PFSK-1 (cell line): ENCODE results near the gene SPG7.

Experiments used
- FOXP2 ChIP-seq: optimal IDR thresholded peaks from 2 replicates; pipeline ENCODE3; 2011; ENCODE audit warnings: borderline replicate concordance, control low read depth, inconsistent platforms; ENCODE audit not compliant: insufficient read depth; ENCODE audit errors: extremely low read length, extremely low read depth
- POLR2AphosphoS5 ChIP-seq: IDR thresholded peaks from 2 replicates; pipeline ENCODE4 v1.6.1; 2012; ENCODE audit warnings: low read depth, mild to moderate bottlenecking, control low read depth, low read length, moderate library complexity
- SIN3A ChIP-seq: IDR thresholded peaks from 2 replicates; pipeline ENCODE4 v1.6.1; 2012; ENCODE audit warnings: mild to moderate bottlenecking, low read length, moderate library complexity, borderline replicate concordance; ENCODE audit not compliant: insufficient read depth
- TAF1 ChIP-seq: IDR thresholded peaks from 2 replicates; pipeline ENCODE4 v1.6.1; 2012; ENCODE audit warnings: low read length, control low read depth, borderline replicate concordance; ENCODE audit not compliant: insufficient read depth
- TF ChIP-seq, protein P1 (sequence below), 2 experiments: IDR thresholded peaks; 2 replicates each; pipeline versions ENCODE4 v1.6.1 to v1.8.0; 2011 to 2012; ENCODE audit warnings: low read depth in 2 of 2, low read length in 2 of 2, control low read depth in 1 of 2, inconsistent platforms in 1 of 2, mild to moderate bottlenecking in 1 of 2, moderate library complexity in 1 of 2; ENCODE audit not compliant: insufficient read depth in 1 of 2

SPG7 gene

DNA sequence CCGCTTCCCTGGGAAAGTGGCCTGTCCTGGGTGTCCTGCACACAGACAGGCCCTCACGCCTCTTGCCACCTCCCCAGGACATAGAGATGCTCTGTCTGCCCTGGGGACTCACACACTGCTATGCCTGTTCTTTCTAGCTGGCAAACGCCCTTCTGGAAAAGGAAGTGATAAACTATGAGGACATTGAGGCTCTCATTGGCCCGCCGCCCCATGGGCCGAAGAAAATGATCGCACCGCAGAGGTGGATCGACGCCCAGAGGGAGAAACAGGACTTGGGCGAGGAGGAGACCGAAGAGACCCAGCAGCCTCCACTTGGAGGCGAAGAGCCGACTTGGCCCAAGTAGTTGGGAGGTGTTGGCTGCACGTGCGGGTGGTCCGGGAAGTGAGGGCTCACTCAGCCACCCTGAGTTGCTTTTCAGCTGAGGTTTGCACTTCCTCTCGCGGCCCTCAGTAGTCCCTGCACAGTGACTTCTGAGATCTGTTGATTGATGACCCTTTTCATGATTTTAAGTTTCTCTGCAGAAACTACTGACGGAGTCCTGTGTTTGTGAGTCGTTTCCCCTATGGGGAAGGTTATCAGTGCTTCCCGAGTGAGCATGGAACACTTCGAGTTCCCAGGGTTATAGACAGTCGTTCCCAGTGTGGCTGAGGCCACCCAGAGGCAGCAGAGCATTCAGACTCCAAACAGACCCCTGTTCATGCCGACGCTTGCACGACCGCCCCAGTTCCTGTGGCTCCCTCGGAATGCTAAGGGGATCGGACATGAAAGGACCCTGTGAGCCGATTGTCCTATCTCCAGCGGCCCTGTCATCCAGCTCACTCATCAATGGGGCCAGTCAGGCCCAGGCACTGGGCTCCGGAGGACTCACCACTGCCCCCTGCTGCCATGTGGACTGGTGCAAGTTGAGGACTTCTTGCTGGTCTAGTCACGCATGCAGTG lies 48.8 kb downstream of the SPG7 start:
- TF ChIP-seq POLR2AphosphoS5: no peak
- no peak for TF ChIP-seq SIN3A
- no peak for TF ChIP-seq TAF1
- TF ChIP-seq, protein P1, sequence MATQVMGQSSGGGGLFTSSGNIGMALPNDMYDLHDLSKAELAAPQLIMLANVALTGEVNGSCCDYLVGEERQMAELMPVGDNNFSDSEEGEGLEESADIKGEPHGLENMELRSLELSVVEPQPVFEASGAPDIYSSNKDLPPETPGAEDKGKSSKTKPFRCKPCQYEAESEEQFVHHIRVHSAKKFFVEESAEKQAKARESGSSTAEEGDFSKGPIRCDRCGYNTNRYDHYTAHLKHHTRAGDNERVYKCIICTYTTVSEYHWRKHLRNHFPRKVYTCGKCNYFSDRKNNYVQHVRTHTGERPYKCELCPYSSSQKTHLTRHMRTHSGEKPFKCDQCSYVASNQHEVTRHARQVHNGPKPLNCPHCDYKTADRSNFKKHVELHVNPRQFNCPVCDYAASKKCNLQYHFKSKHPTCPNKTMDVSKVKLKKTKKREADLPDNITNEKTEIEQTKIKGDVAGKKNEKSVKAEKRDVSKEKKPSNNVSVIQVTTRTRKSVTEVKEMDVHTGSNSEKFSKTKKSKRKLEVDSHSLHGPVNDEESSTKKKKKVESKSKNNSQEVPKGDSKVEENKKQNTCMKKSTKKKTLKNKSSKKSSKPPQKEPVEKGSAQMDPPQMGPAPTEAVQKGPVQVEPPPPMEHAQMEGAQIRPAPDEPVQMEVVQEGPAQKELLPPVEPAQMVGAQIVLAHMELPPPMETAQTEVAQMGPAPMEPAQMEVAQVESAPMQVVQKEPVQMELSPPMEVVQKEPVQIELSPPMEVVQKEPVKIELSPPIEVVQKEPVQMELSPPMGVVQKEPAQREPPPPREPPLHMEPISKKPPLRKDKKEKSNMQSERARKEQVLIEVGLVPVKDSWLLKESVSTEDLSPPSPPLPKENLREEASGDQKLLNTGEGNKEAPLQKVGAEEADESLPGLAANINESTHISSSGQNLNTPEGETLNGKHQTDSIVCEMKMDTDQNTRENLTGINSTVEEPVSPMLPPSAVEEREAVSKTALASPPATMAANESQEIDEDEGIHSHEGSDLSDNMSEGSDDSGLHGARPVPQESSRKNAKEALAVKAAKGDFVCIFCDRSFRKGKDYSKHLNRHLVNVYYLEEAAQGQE (IDR thresholded peaks at IDR 0.05; ENCODE audit: insufficient read depth in 1 of 2, low read depth in 2 of 2, low read length in 2 of 2): no peak
- no peak for TF ChIP-seq FOXP2

DNA sequence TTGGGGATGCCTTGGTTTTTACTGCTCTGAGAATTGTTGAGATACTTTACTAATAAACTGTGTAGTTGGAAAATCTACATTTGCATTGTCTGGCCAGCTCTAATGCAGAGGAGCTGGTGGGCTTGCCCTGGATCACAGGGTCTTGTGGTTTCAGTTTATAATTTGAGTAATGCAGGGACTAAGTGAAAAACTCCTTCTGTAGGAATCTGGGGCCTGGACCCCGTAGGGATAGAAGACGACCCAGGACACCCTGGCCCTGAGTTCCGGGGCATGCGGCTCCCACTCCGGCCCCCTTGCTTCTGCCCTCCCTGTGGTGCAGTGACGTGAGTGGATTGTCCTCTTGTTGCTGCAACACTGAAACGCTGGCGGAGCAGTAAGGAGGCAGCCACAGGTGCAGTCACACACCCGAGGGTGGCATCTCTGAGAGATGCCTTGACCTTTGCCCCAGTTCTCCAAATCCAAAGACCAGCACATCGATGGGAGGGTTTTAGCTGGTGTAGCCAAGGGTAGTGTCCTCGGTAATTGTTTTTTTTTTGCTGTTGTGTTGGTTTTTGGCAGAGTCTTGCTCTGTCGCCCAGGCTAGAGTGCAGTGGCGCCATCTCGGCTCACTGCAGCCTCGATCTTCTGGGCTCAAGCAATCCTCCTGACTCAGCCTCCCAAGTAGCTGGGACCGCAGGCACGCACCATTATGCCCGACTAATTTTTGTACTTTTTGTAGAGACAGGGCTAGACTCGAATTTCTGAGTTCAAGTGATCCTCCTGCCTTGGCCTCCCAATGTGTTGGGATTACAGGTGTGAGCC lies 49.7 kb downstream of the SPG7 start:
- no peak for TF ChIP-seq SIN3A
- no peak for TF ChIP-seq POLR2AphosphoS5

DNA sequence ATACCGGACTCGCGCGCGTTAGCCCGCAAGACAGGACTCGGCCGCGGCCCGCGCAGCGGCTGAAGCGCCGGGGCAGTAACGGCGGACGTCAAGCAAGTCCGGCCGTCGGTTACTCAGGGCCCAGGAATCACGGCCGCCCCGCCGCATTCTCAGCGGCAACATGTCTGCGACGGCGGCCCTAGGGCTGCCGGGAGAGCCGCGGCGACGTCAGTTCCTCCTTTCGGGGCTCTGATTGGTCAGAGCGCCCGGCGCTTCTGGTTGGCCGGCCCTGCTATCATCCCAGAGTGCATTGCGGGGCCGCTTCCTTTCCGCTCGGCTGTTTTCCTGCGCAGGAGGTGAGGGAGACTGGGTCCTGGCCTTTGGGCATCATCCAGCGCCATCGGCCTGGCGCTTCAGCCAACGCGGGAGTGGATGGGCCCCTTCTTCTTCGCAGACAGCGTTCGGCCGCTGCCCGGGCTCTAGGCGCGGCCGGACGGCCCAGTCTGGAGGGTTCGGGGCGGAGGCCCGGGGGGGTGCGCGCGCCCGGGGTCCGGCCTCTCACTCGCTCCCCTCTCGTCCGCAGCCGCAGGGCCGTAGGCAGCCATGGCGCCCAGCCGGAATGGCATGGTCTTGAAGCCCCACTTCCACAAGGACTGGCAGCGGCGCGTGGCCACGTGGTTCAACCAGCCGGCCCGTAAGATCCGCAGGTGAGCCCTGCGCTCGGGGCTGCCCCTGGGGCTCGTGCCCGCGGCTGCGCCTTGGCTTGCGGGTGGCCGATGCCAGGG lies 52.4 kb downstream of the SPG7 start, which contains the start of gene RPL13:
Gene RPL13, plus strand, starts transcription at position 305 of the 764 bp plus-strand sequence. Its CDS starts 278 bp downstream, at position 583.
- peak; percentile 98 for TF ChIP-seq POLR2AphosphoS5
- TF ChIP-seq, protein P1 (IDR thresholded peaks at IDR 0.05; ENCODE audit: insufficient read depth in 1 of 2, low read depth in 2 of 2, low read length in 2 of 2): peak; percentile 38 to 55; a peak in 1 of 4 replicates
- peak; percentile 26 for TF ChIP-seq FOXP2
- 0 out of 2 replicates have a peak, but pooled peaks have one; percentile 71 for TF ChIP-seq SIN3A
- peak; percentile 99 for TF ChIP-seq TAF1

DNA sequence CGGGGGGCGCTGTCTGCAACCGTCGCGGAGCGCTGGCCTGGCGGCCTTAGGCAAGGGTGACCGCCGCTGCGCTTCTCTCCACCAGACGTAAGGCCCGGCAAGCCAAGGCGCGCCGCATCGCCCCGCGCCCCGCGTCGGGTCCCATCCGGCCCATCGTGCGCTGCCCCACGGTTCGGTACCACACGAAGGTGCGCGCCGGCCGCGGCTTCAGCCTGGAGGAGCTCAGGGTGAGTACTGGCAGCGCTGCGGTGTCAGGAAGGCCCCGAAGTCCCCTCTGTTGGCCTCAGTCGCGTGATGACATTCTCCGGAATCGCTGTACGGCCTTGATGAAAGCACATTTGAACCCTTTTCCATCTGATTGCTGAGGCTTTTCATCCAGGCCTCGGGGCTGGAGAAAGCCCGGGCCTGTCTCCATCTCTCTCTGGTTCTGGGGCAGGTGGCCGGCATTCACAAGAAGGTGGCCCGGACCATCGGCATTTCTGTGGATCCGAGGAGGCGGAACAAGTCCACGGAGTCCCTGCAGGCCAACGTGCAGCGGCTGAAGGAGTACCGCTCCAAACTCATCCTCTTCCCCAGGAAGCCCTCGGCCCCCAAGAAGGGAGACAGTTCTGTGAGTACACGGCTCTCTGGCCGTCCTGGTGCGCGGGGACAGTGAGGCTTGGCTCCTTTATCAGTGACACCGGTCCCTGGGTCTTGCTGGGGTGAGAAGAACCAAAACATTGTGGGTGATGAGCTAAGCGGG lies 53.1 kb downstream of the SPG7 start:
- TF ChIP-seq FOXP2 (no peak), SIN3A (no peak), POLR2AphosphoS5 (no peak), TAF1 (no peak)
- TF ChIP-seq, protein P1 (IDR thresholded peaks at IDR 0.05; ENCODE audit: insufficient read depth in 1 of 2, low read depth in 2 of 2, low read length in 2 of 2): no peak
